IPS-18a (cell line): ENCODE data around the gene TBCEL.

Source experiments
- H3K27ac ChIP-seq: one replicate; pipeline ENCODE4 v1.5.1; 2013; ENCODE audit warnings: low read length
- H3K27me3 ChIP-seq: one replicate; pipeline ENCODE4 v1.6.1; 2013; ENCODE audit warnings: mild to moderate bottlenecking, low read length; ENCODE audit not compliant: control insufficient read depth, insufficient read depth
- H3K36me3 ChIP-seq: one replicate; pipeline ENCODE4 v1.6.1; 2013; ENCODE audit warnings: low read depth, low read length; ENCODE audit not compliant: control insufficient read depth
- H3K4me1 ChIP-seq: one replicate; pipeline ENCODE4 v1.6.1; 2013; ENCODE audit warnings: low read depth, low read length; ENCODE audit not compliant: control insufficient read depth
- H3K4me3 ChIP-seq: one replicate; pipeline ENCODE4 v1.5.1; 2013; ENCODE audit warnings: low read length
- H3K9ac ChIP-seq: one replicate; pipeline ENCODE4 v1.6.1; 2013; ENCODE audit warnings: mild to moderate bottlenecking, low read length, moderate library complexity
- H3K9me3 ChIP-seq: one replicate; pipeline ENCODE4 v1.6.1; 2013; ENCODE audit warnings: low read depth, low read length; ENCODE audit not compliant: control insufficient read depth

TBCEL gene

DNA sequence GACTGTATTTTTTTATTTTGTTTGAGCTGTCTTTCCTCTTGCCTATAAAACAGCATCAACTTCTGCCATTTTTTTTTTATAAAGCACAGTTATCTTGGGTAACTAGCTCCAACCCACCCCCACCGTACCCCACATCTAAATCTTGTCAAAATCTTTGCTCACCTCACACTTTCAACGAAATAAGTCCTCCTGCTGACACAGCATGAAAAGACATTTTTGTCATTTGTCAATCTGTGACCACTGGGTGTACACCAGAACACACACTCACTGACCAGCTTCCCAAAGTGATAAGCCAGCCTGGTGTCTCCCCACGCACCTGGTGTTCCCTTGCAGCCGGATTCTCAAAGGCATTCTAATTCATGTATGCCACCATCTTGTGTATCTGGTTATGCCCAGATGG lies 75.5 kb downstream of the TBCEL start:
- Histone ChIP-seq H3K27ac (no peak overlapping the region), H3K9ac (no peak overlapping the region), H3K27me3 (no peaks in the 10 kb centered on the region), H3K36me3 (no peaks in the 10 kb centered on the region), H3K4me3 (no peak overlapping the region), H3K9me3 (no peaks in the 10 kb centered on the region), H3K4me1 (peaks cover 16% of the 10 kb centered on the region)

DNA sequence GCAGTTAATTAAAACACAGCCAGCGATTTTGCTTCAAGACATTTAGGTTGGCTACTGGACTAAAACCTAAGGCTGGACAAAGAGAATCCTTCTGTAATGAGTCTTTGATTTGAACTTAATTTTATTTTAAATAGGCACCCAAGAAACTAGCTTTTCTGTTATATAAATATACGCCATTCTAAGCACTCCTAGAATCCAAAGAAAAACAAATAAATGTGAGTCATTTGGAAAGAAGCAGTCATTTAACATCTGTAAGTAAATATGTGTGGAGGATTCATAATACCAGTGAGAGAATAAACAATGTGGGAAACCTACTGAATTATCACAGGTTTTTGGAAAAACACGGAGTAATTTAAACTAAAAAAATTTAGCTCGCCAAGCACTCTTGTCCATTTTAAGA lies 76.0 kb downstream of the TBCEL start:
- Histone ChIP-seq H3K27me3 (no peaks in the 10 kb centered on the region), H3K4me1 (peaks cover 16% of the 10 kb centered on the region), H3K9me3 (no peaks in the 10 kb centered on the region), H3K36me3 (no peaks in the 10 kb centered on the region), H3K4me3 (no peak overlapping the region), H3K27ac (no peak overlapping the region), H3K9ac (no peak overlapping the region)

DNA sequence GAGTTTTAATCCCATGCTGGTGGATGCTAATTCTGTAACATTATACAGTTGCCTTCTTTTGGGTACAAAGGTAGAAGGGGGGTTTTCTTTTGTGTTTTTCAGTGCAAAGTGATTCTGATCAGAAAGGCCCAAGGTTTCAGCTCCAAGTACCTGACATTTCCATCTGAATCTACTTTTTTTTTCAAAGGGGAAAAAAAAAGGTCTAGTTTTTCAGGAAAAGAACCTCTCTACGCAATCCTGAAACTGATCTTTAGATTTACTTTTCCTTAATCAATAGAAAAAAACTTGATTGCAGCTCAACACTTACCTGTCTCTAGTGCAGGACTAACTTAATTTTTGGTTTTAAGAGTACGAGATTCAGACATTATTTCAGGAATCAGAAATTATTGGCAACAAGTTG lies 77.0 kb downstream of the TBCEL start, which contains the start of gene TECTA:
Gene TECTA, plus strand, starts transcription at position 301 of the 400 bp plus-strand sequence. CDS start 1,423 bp downstream, outside the sequence.
- H3K27ac ChIP-seq: no peak within 1 kb of the TSS
- H3K4me1 ChIP-seq: peaks cover 16% of the 10 kb centered on the region
- H3K4me3 ChIP-seq: no peak within 1 kb of the TSS
- H3K9ac ChIP-seq: no peak within 1 kb of the TSS
- H3K9me3 ChIP-seq: no peaks in the 10 kb centered on the region
- H3K27me3 ChIP-seq: no peaks in the 10 kb centered on the region
- H3K36me3 ChIP-seq: no peaks in the 10 kb centered on the region

DNA sequence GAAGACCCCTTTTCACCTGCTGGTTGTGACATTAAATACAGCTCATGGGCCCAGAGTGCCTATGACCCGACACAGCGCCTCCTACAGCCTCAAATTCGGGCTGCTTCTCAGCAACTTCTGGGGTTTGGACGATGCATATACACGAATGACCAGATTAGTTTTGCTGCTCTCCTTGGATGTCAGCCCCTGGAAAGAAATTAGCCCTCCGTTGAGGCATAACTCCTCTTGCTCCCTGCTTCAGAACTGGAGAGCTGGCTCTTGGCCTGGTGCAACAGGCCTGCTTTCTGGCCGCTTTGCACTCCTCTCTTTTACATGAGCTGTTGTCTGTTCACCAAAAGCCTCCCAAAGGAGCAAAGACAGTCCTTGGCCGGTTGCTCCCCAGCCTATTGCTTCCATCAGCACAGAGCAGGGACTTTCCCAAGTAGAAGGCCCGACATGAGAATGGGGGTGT lies 80.4 kb downstream of the TBCEL start:
- no peaks in the 10 kb centered on the region for H3K9me3 ChIP-seq
- no peaks in the 10 kb centered on the region for H3K27me3 ChIP-seq
- no peaks in the 10 kb centered on the region for H3K36me3 ChIP-seq
- H3K9ac ChIP-seq: no peak overlapping the region
- H3K4me3 ChIP-seq: no peak overlapping the region
- no peak overlapping the region for H3K27ac ChIP-seq
- H3K4me1 ChIP-seq: peaks cover 16% of the 10 kb centered on the region

DNA sequence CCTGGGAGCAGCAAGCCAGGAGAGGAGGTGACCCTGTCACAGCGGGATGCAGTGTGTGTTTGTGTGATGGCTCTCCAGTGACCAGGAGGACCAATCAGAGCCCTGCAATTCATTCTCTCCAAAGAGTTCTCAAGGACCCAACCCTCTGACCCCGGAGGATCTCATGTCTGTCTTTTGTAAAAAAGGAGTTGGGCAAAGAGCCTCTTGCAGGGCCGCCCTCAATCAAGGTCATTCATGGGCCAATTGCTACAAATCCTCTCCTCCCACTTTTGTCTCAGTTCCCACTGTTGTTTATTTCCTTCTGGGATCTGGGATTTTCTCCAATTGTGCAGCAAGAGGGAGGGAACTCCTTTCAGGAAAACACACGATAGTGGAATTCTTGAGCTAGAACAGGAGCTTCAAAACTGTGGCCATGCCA lies 81.2 kb downstream of the TBCEL start:
- no peak overlapping the region for H3K9ac ChIP-seq
- no peak overlapping the region for H3K27ac ChIP-seq
- no peaks in the 10 kb centered on the region for H3K9me3 ChIP-seq
- no peaks in the 10 kb centered on the region for H3K36me3 ChIP-seq
- peaks cover 16% of the 10 kb centered on the region for H3K4me1 ChIP-seq
- H3K4me3 ChIP-seq: no peak overlapping the region
- H3K27me3 ChIP-seq: no peaks in the 10 kb centered on the region

DNA sequence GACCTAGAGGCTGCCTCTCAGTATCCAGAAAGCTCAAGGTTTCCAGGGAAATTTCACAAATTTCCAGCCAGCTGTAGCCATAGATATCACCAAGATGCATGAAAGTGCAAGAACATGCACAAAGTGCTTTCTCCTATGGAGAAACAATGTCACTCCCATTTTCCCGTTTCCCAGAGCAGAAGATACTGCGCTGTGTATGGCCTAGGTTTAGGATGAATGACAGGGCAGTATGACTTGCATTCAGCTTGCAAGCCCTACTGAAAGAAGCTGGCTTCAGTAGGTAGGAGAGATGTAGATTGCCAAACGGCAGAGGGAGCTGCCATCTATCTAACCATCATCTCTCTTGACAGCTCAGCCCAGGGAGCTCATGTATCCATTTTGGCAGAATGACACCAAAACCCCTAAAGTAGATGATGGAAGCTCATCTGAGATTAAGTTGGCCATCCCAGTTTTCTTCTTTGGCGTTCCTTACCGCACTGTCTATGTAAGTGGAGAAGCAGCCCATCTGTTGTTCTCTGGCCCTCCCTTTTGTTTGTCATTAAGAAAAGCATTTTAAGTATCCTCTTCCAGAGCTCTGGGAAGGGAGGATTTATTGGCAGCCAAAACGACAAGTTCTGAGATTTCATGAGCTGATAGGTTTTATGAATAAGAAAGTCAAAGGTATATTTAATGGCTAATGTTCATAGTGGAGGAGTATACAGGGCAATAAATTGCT lies 81.7 kb downstream of the TBCEL start:
- Histone ChIP-seq H3K9me3 (no peaks in the 10 kb centered on the region), H3K27me3 (no peaks in the 10 kb centered on the region), H3K36me3 (no peaks in the 10 kb centered on the region), H3K9ac (no peak overlapping the region), H3K4me3 (no peak overlapping the region), H3K4me1 (peaks cover 12% of the 10 kb centered on the region), H3K27ac (no peak overlapping the region)

DNA sequence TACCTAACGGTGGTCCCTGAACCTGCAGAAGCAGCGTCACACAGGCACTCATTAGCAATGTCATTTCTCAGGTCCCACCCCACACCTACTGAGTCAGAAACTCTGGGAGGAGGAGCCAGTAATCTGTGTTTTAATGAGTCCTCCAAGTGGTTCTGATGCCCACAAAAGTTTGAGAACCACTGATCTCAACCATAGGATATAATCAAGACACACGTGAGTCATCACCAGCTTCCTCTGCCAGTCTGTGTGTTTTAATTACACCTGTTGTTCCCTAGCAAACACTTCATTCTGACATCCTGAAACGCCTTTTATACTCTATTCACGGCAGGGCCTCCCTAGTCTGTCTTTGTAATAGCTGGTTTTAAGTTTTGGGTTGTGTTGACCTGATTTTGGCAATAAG lies 82.9 kb downstream of the TBCEL start:
- Histone ChIP-seq H3K4me3 (no peak overlapping the region), H3K27ac (no peak overlapping the region), H3K27me3 (no peaks in the 10 kb centered on the region), H3K4me1 (peaks cover 6% of the 10 kb centered on the region), H3K9me3 (no peaks in the 10 kb centered on the region), H3K9ac (no peak overlapping the region), H3K36me3 (no peaks in the 10 kb centered on the region)

DNA sequence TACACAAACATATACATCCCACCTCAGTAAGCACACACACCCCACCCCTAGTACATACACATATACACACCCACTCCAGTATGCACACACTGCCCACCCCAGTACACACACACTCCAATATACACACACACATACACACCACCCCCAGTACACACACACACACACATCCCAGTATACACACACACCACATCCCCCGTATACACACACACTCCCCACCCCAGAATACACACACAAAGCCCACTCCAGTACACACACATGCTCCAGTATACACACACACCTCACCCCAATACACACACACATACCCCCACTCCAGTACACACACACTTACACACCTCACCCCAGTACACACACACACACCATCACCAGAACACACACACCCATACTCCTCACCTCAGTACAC lies 84.5 kb downstream of the TBCEL start:
- Histone ChIP-seq H3K9ac (no peak overlapping the region), H3K27me3 (no peaks in the 10 kb centered on the region), H3K9me3 (no peaks in the 10 kb centered on the region), H3K4me3 (no peak overlapping the region), H3K4me1 (no peaks in the 10 kb centered on the region), H3K27ac (no peak overlapping the region), H3K36me3 (no peaks in the 10 kb centered on the region)

DNA sequence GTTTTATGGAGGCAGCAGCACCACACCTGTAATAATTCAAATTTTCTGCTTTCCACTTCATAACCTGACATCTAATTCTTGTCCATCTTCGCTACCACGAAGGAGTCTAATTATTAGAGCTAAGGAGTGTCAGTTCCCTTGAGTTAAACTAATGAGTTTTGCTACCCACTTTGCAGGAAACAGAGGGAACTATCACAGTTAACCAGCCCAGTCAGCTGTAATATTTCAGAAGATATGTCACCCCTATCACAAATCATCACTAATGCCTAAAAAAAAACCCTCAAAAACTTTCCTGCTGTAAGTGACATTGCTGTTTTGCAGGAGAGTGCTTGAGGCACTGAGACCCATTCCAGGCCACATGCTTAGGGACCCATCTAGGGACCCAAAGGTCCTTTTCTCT lies 85.6 kb downstream of the TBCEL start:
- Histone ChIP-seq H3K4me3 (no peak overlapping the region), H3K36me3 (no peaks in the 10 kb centered on the region), H3K27me3 (no peaks in the 10 kb centered on the region), H3K4me1 (no peaks in the 10 kb centered on the region), H3K9ac (no peak overlapping the region), H3K27ac (no peak overlapping the region), H3K9me3 (no peaks in the 10 kb centered on the region)

DNA sequence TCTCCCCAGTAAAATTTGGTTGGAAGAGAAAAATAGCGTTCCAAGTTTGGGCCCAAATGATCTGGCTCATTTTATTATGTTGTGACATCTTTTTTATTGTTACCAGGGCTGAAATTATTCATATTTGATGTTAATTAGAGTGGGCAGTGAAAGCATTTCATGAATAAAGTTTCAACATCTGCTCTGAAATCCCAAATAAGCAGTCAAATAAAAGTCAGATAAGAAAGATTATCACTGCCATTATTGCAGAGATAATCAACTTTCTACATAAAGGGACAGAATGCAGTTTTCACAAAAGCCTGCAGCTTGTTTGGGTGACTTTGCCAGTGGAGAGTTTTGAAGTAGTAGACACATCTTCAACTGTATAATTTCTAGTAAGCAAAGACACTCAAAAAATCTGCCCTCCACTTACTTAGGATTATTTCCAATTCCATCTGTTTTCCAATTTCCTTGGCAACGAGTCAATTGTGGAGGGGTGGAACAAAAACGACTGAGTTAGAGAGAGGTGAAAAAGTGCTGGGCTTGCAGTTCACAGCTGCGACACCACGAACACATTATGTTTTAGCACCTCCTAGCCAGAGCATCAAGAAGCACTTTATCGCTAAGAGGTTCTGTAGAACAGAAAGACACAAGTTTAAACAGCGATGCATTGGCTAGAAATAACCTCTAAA lies 86.1 kb downstream of the TBCEL start:
- Histone ChIP-seq H3K4me1 (no peaks in the 10 kb centered on the region), H3K36me3 (no peaks in the 10 kb centered on the region), H3K9ac (no peak overlapping the region), H3K27ac (no peak overlapping the region), H3K9me3 (no peaks in the 10 kb centered on the region), H3K27me3 (no peaks in the 10 kb centered on the region), H3K4me3 (no peak overlapping the region)

DNA sequence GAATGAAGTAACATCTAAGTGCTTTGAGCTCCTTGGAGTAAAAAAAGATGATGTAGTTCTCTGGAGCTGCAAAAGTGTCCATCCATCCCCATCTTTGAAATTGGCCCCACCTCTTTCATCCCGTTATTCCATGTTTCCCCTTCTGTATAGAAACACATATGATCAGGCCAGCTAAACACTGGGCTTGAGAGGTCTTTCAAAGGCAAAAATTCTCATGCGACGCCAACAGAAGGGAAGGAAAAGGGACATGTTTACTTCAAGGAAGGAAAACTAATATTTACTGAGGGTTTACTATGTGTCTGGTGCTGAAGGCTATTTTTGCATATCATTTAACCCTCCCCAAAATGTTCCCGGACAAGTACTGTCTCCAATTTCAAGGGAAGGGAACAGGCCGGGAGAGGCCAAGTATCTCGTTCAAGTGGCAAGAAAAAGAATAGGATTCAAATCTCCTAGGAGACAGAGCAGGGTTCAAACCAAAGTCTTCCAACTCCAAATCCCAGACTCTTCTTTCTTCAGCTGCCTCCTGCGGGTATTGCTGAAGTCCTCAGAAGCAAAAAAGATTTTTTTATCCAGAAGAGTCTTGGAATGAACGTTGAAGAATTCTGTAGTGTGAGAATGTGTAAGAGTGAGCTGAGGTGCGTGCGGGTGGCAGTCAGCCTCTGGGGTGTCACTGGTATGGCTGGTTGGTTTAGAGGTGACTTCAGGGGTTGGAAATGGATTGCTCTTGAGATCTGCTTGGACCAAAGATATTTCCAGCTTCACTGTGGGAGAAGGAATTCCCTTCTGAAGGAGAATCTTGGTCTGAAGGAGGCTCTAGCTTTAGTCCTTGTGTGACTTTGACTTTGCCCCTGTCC lies 87.2 kb downstream of the TBCEL start:
- no peak overlapping the region for H3K9ac ChIP-seq
- H3K9me3 ChIP-seq: no peaks in the 10 kb centered on the region
- no peak overlapping the region for H3K4me3 ChIP-seq
- H3K27me3 ChIP-seq: no peaks in the 10 kb centered on the region
- H3K4me1 ChIP-seq: no peaks in the 10 kb centered on the region
- no peaks in the 10 kb centered on the region for H3K36me3 ChIP-seq
- no peak overlapping the region for H3K27ac ChIP-seq
